ENCODE data around the gene APOBR. TPM values are rescaled to one million over a fixed set of nuclear protein-coding genes. Genes with fewer than 3 reads are reported as not detected.

The APOBR gene
- total RNA-seq, 1 donor from 2014 or later, result 6.8 TPM

- H3K4me1 Mint-ChIP-seq (ENCODE audit: unreplicated experiment), result no peaks in the 10 kb centered on the region
- peaks cover 3% of the 10 kb centered on the region for H3K27me3 Mint-ChIP-seq (ENCODE audit: unreplicated experiment)
- no peaks in the 10 kb centered on the region for H3K9me3 Mint-ChIP-seq (ENCODE audit: unreplicated experiment)
- DNase-seq (ENCODE audit: low spot score), result no peak
- no peak overlapping the region for H3K4me3 Mint-ChIP-seq (ENCODE audit: unreplicated experiment)
- no peak for TF ChIP-seq CTCF (IDR thresholded peaks at IDR 0.05; ENCODE audit: unreplicated experiment)
- no peak overlapping the region for H3K27ac Mint-ChIP-seq (ENCODE audit: unreplicated experiment)
- H3K36me3 Mint-ChIP-seq (ENCODE audit: low read depth, unreplicated experiment), result peaks cover 11% of the 10 kb centered on the region
These were observed 33.5 kb downstream of the APOBR start for GRCh38 chr16:28527985-28528384.

GRCh38 chr16:28528463-28528867, 34.0 kb downstream of the APOBR start:
- Mint-ChIP-seq H3K4me3 (ENCODE audit: unreplicated experiment) (no peak overlapping the region), H3K36me3 (ENCODE audit: low read depth, unreplicated experiment) (peaks cover 11% of the 10 kb centered on the region), H3K27ac (ENCODE audit: unreplicated experiment) (no peak overlapping the region), H3K9me3 (ENCODE audit: unreplicated experiment) (no peaks in the 10 kb centered on the region), H3K27me3 (ENCODE audit: unreplicated experiment) (peaks cover 3% of the 10 kb centered on the region), H3K4me1 (ENCODE audit: unreplicated experiment) (no peaks in the 10 kb centered on the region)
- TF ChIP-seq CTCF (IDR thresholded peaks at IDR 0.05; ENCODE audit: unreplicated experiment), result no peak
- DNase-seq (ENCODE audit: low spot score), result no peak

- no peak for TF ChIP-seq CTCF (IDR thresholded peaks at IDR 0.05; ENCODE audit: unreplicated experiment)
- Mint-ChIP-seq H3K27ac (ENCODE audit: unreplicated experiment) (no peak overlapping the region), H3K4me1 (ENCODE audit: unreplicated experiment) (no peaks in the 10 kb centered on the region), H3K36me3 (ENCODE audit: low read depth, unreplicated experiment) (peaks cover 11% of the 10 kb centered on the region), H3K4me3 (ENCODE audit: unreplicated experiment) (no peak overlapping the region), H3K27me3 (ENCODE audit: unreplicated experiment) (peaks cover 3% of the 10 kb centered on the region), H3K9me3 (ENCODE audit: unreplicated experiment) (no peaks in the 10 kb centered on the region)
- DNase-seq (ENCODE audit: low spot score), result no peak
These were observed 34.7 kb downstream of the APOBR start for GRCh38 chr16:28529124-28529523.

GRCh38 chr16:28531777-28532744, 37.6 kb downstream of the APOBR start:
- no peaks in the 10 kb centered on the region for H3K9me3 Mint-ChIP-seq (ENCODE audit: unreplicated experiment)
- no peak overlapping the region for H3K4me3 Mint-ChIP-seq (ENCODE audit: unreplicated experiment)
- no peak for TF ChIP-seq CTCF (IDR thresholded peaks at IDR 0.05; ENCODE audit: unreplicated experiment)
- peaks cover 3% of the 10 kb centered on the region for H3K27me3 Mint-ChIP-seq (ENCODE audit: unreplicated experiment)
- H3K4me1 Mint-ChIP-seq (ENCODE audit: unreplicated experiment), result no peaks in the 10 kb centered on the region
- H3K27ac Mint-ChIP-seq (ENCODE audit: unreplicated experiment), result no peak overlapping the region
- DNase-seq (ENCODE audit: low spot score), result no peak
- no peaks in the 10 kb centered on the region for H3K36me3 Mint-ChIP-seq (ENCODE audit: low read depth, unreplicated experiment)
